Activated CD8-positive, alpha-beta memory T cell treated with anti-CD3 and anti-CD28 coated beads for 48 hours (primary cell): ENCODE measurements around the gene FGFRL1.

Source experiments
- DNase-seq, 3 experiments: peaks; one replicate each; pipeline ENCODE4 v3.0.0-alpha.2; 2020; ENCODE audit warnings: low read depth in 2 of 3, low spot score in 2 of 3

The FGFRL1 gene

DNA sequence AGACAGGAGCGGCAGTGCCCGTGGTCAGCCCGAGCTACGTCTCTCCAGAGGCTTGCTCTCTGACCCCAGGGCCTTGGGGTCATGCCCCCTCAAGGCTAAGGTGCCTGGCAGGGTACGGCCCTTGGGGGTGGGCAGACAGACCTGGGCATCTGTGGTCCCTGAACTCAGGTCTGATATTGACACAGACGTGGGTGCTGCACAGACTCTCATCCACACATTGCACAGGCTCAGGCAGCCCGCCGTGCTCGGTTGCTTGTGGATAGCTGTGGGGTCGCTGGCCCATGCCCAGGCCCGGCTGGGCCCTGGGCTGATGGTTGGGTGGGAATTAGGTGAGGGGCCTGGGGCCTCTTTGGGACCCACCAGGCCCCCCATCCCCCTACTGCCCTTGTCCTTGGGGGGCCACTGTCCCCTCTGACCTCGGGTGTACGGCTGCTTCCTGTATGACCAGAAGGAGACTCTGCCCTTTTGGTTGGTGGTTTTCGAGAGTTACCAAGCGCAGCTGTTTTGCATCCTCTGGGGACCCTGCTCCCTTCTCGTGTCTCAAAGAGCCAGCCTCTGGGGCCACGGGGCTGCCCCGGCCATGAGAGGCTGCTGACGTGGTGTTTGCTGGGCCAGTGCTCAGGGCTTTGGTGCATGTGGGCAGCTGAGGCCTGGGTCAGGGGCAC, 10.1 kb downstream of the FGFRL1 start:
- DNase-seq, result no peak

GRCh38 chr4:1022051-1022738, 10.8 kb downstream of the FGFRL1 start:
- DNase-seq, result no peak

- DNase-seq, result no peak
These were observed 11.3 kb downstream of the FGFRL1 start for GRCh38 chr4:1022739-1023066.

DNA sequence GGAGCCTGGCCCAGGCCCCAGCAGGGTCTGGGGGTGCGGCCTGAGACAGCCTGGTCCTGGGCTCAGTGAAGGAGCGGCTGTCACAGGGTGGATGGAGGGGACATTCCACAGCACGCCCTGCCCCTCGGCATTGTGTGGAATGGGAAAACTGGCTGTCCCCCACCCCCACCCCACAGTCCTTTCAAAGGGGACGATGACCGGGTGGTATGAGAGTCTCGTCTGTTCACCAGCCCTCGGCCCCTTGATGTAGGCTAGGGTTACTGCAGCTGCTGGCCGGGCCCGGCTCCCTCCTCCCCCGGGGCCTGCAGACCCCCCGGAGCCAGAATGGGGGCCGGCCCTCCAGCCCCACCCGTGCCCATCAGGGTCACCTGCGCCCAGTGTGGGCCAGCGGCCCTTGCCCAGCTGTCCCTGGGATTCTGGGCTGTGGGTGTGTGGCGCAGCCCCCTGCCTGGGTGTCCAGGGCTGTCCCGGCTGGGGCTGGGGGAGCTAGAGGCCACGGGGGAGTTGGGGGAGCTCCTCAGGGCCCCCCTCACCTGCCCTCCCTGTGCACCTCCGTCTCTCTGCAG, 11.7 kb downstream of the FGFRL1 start:
- no peak for DNase-seq

DNA sequence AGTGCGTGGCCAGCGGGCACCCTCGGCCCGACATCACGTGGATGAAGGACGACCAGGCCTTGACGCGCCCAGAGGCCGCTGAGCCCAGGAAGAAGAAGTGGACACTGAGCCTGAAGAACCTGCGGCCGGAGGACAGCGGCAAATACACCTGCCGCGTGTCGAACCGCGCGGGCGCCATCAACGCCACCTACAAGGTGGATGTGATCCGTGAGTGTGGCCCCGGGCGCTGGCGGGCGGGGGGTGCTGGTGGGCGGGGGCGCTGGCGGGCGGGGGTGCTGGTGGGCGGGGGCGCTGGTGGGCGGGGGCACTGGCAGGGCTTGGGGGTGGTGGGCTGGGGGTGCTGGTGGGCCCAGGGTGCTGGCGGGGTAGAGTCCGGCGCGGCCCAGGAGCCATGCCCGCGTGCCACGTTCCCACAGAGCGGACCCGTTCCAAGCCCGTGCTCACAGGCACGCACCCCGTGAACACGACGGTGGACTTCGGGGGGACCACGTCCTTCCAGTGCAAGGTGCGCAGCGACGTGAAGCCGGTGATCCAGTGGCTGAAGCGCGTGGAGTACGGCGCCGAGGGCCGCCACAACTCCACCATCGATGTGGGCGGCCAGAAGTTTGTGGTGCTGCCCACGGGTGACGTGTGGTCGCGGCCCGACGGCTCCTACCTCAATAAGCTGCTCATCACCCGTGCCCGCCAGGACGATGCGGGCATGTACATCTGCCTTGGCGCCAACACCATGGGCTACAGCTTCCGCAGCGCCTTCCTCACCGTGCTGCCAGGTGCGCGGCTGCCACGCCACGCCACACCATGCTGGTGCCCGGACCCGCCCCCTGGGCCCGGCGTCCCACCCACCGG, 12.7 kb downstream of the FGFRL1 start:
- DNase-seq, result no peak

- no peak for DNase-seq
These were observed 13.6 kb downstream of the FGFRL1 start for GRCh38 chr4:1024882-1025545.

- no peak for DNase-seq
These were observed 14.7 kb downstream of the FGFRL1 start for GRCh38 chr4:1026115-1026514.

DNA sequence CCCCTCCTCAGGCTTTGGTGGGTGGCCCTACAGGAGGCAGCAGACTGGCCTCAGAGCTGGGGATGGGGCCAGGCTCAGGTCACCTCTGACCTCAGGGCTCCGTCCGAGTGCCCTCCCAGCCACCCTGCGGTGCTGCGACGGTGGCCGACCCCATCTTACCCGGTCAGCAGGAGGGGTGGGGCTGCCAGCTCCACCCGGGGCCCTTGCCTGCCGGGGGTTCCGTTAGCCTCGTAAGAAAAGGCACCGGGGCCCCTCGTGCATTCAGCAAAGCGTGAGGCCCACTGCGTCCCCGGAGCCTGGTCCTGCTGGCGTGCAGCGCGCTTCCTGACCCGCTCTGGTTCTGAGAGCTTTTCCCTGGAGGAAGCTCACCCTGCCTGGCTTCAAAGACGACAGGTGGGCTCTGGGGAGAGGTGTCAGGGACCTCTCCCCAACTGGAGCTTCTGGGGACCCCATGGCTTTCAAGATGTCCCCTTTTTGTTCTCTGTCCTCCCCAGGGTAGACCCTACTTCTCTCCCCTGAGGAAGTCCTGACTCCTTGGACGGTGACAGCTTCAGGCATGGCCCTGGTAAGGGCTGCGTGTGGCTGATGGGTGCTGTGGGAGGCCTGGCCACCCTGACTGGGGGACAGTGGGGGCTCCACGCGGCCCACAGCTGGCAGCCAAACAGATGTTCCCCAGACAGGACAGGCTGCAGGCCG, 15.9 kb downstream of the FGFRL1 start:
- no peak for DNase-seq

- no peak for DNase-seq
These were observed 16.5 kb downstream of the FGFRL1 start for GRCh38 chr4:1027915-1028238.

GRCh38 chr4:1028574-1029220, 17.3 kb downstream of the FGFRL1 start:
- DNase-seq, result no peak

GRCh38 chr4:1029529-1029928, 18.1 kb downstream of the FGFRL1 start:
- no peak for DNase-seq

- DNase-seq, result no peak
These were observed 18.6 kb downstream of the FGFRL1 start for GRCh38 chr4:1030031-1030430.

DNA sequence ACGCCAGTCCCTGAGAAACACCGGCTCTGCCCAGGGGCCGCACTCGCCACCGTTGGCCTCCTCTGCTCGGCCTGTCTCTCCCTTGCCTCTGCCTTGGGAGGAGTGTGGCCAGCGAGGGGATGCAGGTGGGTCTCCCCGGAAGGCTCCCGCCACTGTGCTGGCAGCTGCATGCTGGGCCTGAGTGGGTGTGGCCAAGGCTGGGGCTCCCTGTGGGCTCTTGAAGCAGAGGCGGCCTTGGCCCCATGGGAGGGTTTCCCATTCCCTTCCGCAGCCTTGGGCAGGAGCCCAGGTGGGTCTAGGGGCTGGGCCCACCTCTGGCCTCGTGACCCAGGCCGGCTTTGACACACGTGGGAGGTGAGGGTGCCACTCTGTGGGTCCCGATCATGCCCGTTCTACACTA, 19.1 kb downstream of the FGFRL1 start:
- no peak for DNase-seq

- DNase-seq, result no peak
These were observed 19.9 kb downstream of the FGFRL1 start for GRCh38 chr4:1031346-1031745.

DNA sequence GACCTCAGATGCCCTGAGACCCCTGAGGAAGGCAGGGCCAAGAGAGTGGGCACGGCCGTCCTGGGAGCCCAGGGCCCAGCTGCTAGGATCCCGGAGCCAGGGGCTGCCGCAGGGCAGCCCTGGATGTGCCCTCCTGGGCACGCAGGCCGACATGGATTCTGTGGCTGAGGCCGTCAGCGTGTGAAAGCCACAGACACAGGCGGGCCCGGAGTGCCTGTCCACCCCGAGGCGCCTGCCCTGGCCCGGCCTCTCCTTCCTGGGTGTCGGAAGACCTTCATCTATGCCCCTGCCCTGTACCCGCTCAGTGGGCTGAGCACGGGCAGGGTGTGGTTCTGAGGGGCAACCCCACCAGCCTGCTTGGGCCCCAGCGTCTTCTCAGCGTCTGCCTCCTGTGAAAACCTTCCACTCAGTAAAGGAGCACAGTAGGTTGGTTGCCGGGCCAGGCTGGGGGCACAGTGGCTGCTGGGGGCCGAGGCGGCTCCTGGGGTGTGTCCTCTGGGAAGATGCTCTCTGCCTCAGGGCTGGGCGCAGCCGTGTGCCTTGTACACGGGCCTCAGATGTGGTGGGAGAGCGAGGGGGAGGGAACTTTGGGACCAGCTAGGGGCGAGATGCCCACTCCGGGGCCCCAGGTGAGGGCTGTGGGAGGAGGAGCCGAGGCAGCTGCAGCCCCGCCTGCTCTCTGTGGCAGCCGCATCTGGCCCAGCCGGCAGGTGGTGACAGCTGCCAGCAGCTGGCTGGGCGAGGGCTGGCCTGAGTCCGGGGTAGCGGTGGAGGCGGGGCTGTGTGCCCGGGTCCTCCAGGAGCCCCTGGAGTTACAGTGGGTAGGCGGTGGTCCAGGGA, 20.8 kb downstream of the FGFRL1 start:
- no peak for DNase-seq

DNA sequence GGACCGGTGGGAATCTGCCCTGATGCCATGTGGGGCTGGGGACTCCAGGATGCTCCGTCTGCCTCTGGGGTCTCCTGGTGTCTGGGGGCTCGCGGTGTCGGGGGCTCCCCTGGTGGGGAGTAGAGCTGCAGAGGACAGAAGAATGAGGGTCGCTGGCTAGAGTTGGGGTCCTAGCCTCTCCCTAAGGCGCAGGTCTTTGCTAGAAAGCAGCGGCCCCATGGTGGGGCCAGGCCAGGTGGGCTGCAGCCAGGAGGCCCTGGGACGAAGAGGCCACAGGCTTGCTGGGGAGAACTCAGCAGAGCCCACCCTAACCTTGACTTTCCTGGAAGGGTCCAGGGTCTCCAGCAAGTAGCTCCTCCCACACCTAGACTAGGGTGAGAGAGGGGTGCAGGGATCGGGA, 21.4 kb downstream of the FGFRL1 start:
- no peak for DNase-seq

DNA sequence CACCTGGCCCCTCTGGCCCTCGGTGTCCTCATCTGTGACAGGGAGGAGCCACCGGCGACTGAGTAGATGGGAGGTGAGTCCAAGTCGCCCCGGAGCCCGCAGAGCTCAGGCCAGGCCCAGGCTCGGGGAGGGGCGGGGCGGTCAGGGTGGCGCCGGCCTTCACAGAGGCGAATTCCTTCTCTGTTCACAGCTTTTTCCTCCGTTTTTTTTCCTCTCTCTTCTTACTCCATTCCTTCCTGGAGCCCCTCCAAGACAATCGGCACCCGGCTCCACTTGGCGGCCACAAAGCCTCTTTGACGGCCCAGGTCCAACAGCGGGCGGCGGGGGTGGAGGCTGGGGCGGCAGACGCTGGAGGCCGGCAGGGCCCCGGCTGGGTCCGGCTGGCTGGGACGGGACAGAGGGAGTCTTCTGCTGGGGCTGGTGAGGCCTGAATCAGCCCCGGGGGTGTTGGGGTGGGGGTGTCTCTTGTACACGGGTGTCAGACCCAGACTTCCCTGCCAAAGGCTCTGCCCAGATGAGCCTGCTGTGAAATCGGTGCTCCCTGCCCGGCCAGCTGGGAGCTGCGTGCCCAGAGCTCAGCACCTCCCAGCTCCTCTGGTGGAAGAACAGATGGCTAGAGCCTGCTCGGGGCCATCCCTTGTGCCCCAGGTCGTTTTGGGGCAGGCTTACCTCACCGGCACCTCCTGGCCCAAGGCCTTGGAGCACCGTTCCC, 22.6 kb downstream of the FGFRL1 start:
- no peak for DNase-seq

- DNase-seq, result no peak
These were observed 24.1 kb downstream of the FGFRL1 start for GRCh38 chr4:1035510-1035909.

- DNase-seq, result no peak
These were observed 24.7 kb downstream of the FGFRL1 start for GRCh38 chr4:1036095-1036494.
